ENCODE measurements around the gene DDX10. TPM values are rescaled to one million over a fixed set of nuclear protein-coding genes. Genes with fewer than 3 reads are reported as not detected.

Gene DDX10
- total and polyA plus RNA-seq, 2 donors = 15.9 to 28.1 TPM

- 81% methylated on average over 2 of the region's 2 CpGs for WGBS
- no peak for DNase-seq (ENCODE audit: extremely low spot score)
- no peak overlapping the region for H3K4me3 ChIP-seq (ENCODE audit: low read depth, low read length)
- H3K27ac ChIP-seq (ENCODE audit: low read depth) = no peak overlapping the region
- no peaks in the 10 kb centered on the region for H3K36me3 ChIP-seq (ENCODE audit: insufficient read depth)
- no peaks in the 10 kb centered on the region for H3K4me1 ChIP-seq (ENCODE audit: insufficient read depth)
These were observed 250.8 kb downstream of the DDX10 start for GRCh38 chr11:108915666-108916065.

GRCh38 chr11:108916290-108916689, 251.4 kb downstream of the DDX10 start:
- WGBS = 88% methylated on average over 1 of the region's 1 CpG
- Histone ChIP-seq H3K4me3 (ENCODE audit: low read depth, low read length) (no peak overlapping the region), H3K36me3 (ENCODE audit: insufficient read depth) (no peaks in the 10 kb centered on the region), H3K4me1 (ENCODE audit: insufficient read depth) (no peaks in the 10 kb centered on the region), H3K27ac (ENCODE audit: low read depth) (no peak overlapping the region)
- DNase-seq (ENCODE audit: extremely low spot score) = no peak

DNA sequence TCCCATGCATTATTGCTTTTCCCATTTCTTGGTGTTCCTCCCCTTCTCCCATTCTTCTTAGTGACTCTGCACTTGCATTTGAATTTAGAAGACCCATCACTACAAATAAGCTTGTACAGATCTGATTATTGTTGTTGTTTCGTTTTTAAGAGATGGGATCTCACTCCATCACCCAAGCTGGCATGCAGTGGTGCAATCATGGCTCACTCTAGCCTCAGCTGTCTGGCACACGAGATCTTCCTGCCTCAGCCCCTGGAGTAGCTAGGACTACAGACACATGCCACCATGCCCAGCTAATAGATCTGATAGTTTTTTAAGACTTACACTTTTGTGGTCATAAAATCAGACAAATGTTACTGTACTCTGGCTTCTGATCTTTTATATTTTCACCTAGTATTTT, 252.1 kb downstream of the DDX10 start:
- DNase-seq (ENCODE audit: extremely low spot score) = no peak
- Histone ChIP-seq H3K27ac (ENCODE audit: low read depth) (no peak overlapping the region), H3K4me3 (ENCODE audit: low read depth, low read length) (no peak overlapping the region), H3K36me3 (ENCODE audit: insufficient read depth) (no peaks in the 10 kb centered on the region), H3K4me1 (ENCODE audit: insufficient read depth) (no peaks in the 10 kb centered on the region)
- 87% methylated on average over 2 of the region's 2 CpGs for WGBS

DNA sequence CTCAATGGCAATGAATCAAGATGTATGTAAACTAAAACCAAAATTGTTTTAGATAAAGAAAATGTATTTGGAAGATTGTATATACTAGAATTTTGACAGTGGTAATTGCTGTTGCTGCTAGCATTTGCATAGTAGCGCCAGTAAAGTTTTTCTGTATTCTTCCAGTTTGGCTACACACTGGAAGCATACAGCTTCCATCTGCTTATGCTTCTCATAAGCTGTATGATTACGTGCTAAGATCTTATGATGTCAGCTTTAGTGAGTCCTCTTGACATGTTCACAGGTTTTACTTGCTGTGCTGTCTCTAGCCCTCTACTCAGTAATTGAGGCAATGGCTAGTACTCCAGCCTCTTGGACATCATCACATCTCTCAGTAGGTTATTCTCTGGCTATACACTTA, 256.3 kb downstream of the DDX10 start:
- Histone ChIP-seq H3K4me3 (ENCODE audit: low read depth, low read length) (no peak overlapping the region), H3K36me3 (ENCODE audit: insufficient read depth) (no peaks in the 10 kb centered on the region), H3K4me1 (ENCODE audit: insufficient read depth) (no peaks in the 10 kb centered on the region), H3K27ac (ENCODE audit: low read depth) (no peak overlapping the region)
- 91% methylated on average over 2 of the region's 2 CpGs for WGBS
- no peak for DNase-seq (ENCODE audit: extremely low spot score)

GRCh38 chr11:108922241-108922640, 257.4 kb downstream of the DDX10 start:
- no peaks in the 10 kb centered on the region for H3K36me3 ChIP-seq (ENCODE audit: insufficient read depth)
- H3K4me1 ChIP-seq (ENCODE audit: insufficient read depth) = no peaks in the 10 kb centered on the region
- 87% methylated on average over 3 of the region's 3 CpGs for WGBS

GRCh38 chr11:108923413-108923812, 258.5 kb downstream of the DDX10 start:
- Histone ChIP-seq H3K4me1 (ENCODE audit: insufficient read depth) (no peaks in the 10 kb centered on the region), H3K27ac (ENCODE audit: low read depth) (no peak overlapping the region), H3K36me3 (ENCODE audit: insufficient read depth) (no peaks in the 10 kb centered on the region), H3K4me3 (ENCODE audit: low read depth, low read length) (no peak overlapping the region)
- 84% methylated on average over 1 of the region's 1 CpG for WGBS
- DNase-seq (ENCODE audit: extremely low spot score) = no peak

More at GRCh38 chr11:108922241-108922640, 257.4 kb downstream of the DDX10 start:
- Histone ChIP-seq H3K4me3 (ENCODE audit: low read depth, low read length) (no peak overlapping the region), H3K27ac (ENCODE audit: low read depth) (no peak overlapping the region)
- DNase-seq (ENCODE audit: extremely low spot score) = no peak

- H3K4me1 ChIP-seq (ENCODE audit: insufficient read depth) = no peaks in the 10 kb centered on the region
- no peak overlapping the region for H3K4me3 ChIP-seq (ENCODE audit: low read depth, low read length)
- DNase-seq (ENCODE audit: extremely low spot score) = no peak
- no peak overlapping the region for H3K27ac ChIP-seq (ENCODE audit: low read depth)
- no peaks in the 10 kb centered on the region for H3K36me3 ChIP-seq (ENCODE audit: insufficient read depth)
- WGBS = 73% methylated on average over 5 of the region's 5 CpGs
These were observed 261.4 kb downstream of the DDX10 start for GRCh38 chr11:108926171-108926840.

DNA sequence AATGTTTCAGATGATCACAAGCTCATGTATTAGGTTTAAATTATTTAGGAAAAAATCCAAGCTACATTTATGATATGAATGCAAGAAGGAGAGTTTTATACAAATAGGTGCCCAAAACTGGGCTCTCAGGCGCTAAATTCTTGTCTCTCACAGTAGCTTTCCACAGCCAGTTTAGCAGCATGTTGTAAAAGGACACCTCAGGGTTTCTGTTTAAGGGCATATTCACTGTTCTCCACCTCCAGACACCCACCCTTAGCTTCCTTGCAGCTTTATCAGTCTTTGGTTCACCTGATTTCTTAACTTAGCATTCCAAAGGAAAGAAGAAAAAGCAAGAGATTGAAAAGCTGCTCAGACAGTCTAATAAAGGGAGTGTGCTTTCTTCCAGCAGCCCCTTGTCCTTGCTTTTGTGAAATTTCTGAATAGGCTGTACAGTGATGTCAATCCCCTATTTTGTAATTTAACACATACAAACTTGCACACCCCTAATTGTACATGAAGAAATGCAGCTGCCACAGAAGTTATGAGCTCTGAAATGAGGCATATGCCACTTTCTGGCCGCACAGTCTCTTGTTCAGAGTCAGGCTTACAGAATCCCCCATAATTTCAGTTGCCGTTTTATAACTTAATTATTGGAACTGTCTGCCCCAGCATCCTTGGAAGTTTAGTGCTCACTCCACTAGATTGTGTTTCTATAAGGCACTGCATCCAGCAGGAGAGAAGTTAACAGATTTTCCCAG, 262.1 kb downstream of the DDX10 start:
- Histone ChIP-seq H3K4me1 (ENCODE audit: insufficient read depth) (no peaks in the 10 kb centered on the region), H3K4me3 (ENCODE audit: low read depth, low read length) (no peak overlapping the region), H3K27ac (ENCODE audit: low read depth) (no peak overlapping the region), H3K36me3 (ENCODE audit: insufficient read depth) (no peaks in the 10 kb centered on the region)
- 86% methylated on average over 3 of the region's 3 CpGs for WGBS
- DNase-seq (ENCODE audit: extremely low spot score) = no peak

DNA sequence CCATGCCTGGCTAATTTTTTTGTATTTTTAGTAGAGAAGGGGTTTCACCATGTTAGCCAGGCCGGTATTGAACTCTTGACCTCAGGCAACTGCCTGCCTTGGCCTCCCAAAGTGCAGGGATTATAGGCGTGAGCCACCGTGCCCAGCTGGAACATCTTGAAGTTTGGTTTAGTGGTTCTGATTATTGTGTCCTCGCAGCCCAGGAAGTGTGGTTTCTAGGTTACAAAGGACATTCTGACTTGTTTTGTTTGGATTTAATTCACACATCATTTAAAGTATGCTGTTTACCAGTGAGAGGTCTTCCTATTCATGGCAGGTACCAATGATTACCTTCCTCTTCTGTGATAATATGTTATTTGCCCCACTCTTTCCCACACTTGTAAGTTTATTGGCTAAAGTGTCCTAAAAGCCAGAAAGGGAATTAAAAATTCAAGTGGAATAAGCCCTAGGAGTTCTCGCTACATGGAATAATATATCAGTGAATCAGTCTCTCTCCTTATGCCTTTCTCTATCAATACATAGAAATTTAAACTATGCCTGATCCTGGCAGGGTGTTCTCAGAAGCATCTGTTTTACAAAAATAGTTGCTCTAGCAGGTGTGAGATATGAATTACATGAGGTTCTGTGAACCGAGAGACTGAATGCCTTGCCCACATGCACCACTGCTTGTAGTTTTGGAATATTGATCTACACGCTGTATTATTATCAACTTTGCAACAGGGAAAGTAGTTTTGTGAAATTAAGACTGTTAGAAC, 263.1 kb downstream of the DDX10 start:
- Histone ChIP-seq H3K27ac (ENCODE audit: low read depth) (no peak overlapping the region), H3K36me3 (ENCODE audit: insufficient read depth) (no peaks in the 10 kb centered on the region), H3K4me3 (ENCODE audit: low read depth, low read length) (no peak overlapping the region), H3K4me1 (ENCODE audit: insufficient read depth) (no peaks in the 10 kb centered on the region)
- 84% methylated on average over 7 of the region's 7 CpGs for WGBS
- no peak for DNase-seq (ENCODE audit: extremely low spot score)

- H3K4me3 ChIP-seq (ENCODE audit: low read depth, low read length) = no peak overlapping the region
- 85% methylated on average over 1 of the region's 1 CpG for whole genome bisulfite sequencing
- no peaks in the 10 kb centered on the region for H3K4me1 ChIP-seq (ENCODE audit: insufficient read depth)
- DNase-seq (ENCODE audit: extremely low spot score) = no peak
- H3K36me3 ChIP-seq (ENCODE audit: insufficient read depth) = no peaks in the 10 kb centered on the region
- H3K27ac ChIP-seq (ENCODE audit: low read depth) = no peak overlapping the region
These were observed 264.4 kb downstream of the DDX10 start for GRCh38 chr11:108929241-108929640.

GRCh38 chr11:108931168-108931567, 266.3 kb downstream of the DDX10 start:
- H3K36me3 ChIP-seq (ENCODE audit: insufficient read depth) = no peaks in the 10 kb centered on the region
- H3K27ac ChIP-seq (ENCODE audit: low read depth) = no peak overlapping the region
- H3K4me3 ChIP-seq (ENCODE audit: low read depth, low read length) = no peak overlapping the region
- no peak for DNase-seq (ENCODE audit: extremely low spot score)
- no peaks in the 10 kb centered on the region for H3K4me1 ChIP-seq (ENCODE audit: insufficient read depth)
- 80% methylated on average over 2 of the region's 2 CpGs for WGBS

- Histone ChIP-seq H3K27ac (ENCODE audit: low read depth) (no peak overlapping the region), H3K36me3 (ENCODE audit: insufficient read depth) (no peaks in the 10 kb centered on the region), H3K4me1 (ENCODE audit: insufficient read depth) (no peaks in the 10 kb centered on the region), H3K4me3 (ENCODE audit: low read depth, low read length) (no peak overlapping the region)
- WGBS = 91% methylated on average over 2 of the region's 2 CpGs
- DNase-seq (ENCODE audit: extremely low spot score) = no peak
These were observed 268.8 kb downstream of the DDX10 start for GRCh38 chr11:108933630-108934029.

- H3K27ac ChIP-seq (ENCODE audit: low read depth) = no peak overlapping the region
- no peak overlapping the region for H3K4me3 ChIP-seq (ENCODE audit: low read depth, low read length)
- no peak for DNase-seq (ENCODE audit: extremely low spot score)
- H3K4me1 ChIP-seq (ENCODE audit: insufficient read depth) = no peaks in the 10 kb centered on the region
- no peaks in the 10 kb centered on the region for H3K36me3 ChIP-seq (ENCODE audit: insufficient read depth)
These were observed 269.4 kb downstream of the DDX10 start for GRCh38 chr11:108934289-108934688.

GRCh38 chr11:108934696-108935095, 269.8 kb downstream of the DDX10 start:
- DNase-seq (ENCODE audit: extremely low spot score) = no peak
- Histone ChIP-seq H3K27ac (ENCODE audit: low read depth) (no peak overlapping the region), H3K4me3 (ENCODE audit: low read depth, low read length) (no peak overlapping the region), H3K4me1 (ENCODE audit: insufficient read depth) (no peaks in the 10 kb centered on the region), H3K36me3 (ENCODE audit: insufficient read depth) (no peaks in the 10 kb centered on the region)
- 97% methylated on average over 7 of the region's 7 CpGs for WGBS

Measured in urinary bladder (tissue), 4 donors.